K562 (cell line): ENCODE data around the gene ANKRD44. TPM values are rescaled to one million over a fixed set of nuclear protein-coding genes. Genes with fewer than 3 reads are reported as not detected.

Source experiments
- ATAC-seq: fragments of 200-7000 bp; cut with Tn5 transposase; 3 replicates; pipeline ENCODE4 v1.9.1; 2020; ENCODE audit warnings: moderate library complexity
- BruUV-seq: library from RNA; stranded (reverse); fragments of 400-500 nt; replicated peaks from 2 replicates; lab custom pipeline; 2021; lab: Mats Ljungman, UMichigan
- CTCF ChIA-PET: fragments of 300-600 bp; formaldehyde crosslinking; extraction: SDS; loops from one replicate; lab custom pipeline; 2021; ENCODE audit warnings: low intra/inter-chr PET ratio; lab: Yijun Ruan, JAX
- POLR2A ChIA-PET: fragments of 300-600, 350-650 bp; sonication (Branson Sonifier 250); formaldehyde crosslinking; extraction: SDS; loops from one replicate; lab custom pipeline; 2021; ENCODE audit warnings: antibody characterized with exemption, inconsistent platforms; lab: Yijun Ruan, JAX
- DNase-seq, 4 experiments: peaks; one replicate each; pipeline versions ENCODE4 v3.0.0 to v3.0.0-alpha.2; 2011 to 2018; ENCODE audit warnings: low spot score in 3 of 4, mixed read lengths in 3 of 4; ENCODE audit errors: extremely low read depth in 1 of 4
- FAIRE-seq: peaks from 2 replicates; lab custom pipeline; 2011; peaks lifted over from hg19 to GRCh38; lab: Jason Lieb, UNC
- H2AFZ ChIP-seq: 2 replicates; pipeline ENCODE4 v1.6.0; 2011; ENCODE audit warnings: low read depth, low read length, control low read depth, inconsistent platforms
- H3K27ac ChIP-seq: fragments of 200-600 bp; 3 replicates; pipeline ENCODE4 v1.8.0; 2011; ENCODE audit warnings: low read depth, mild to moderate bottlenecking, control low read depth, inconsistent platforms, low read length, moderate library complexity, mixed read lengths; ENCODE audit errors: extremely low read depth
- H3K27me3 ChIP-seq, 2 experiments: fragments of 300-600 bp in 1 of 2; 2 replicates in 1 of 2; 3 replicates in 1 of 2; pipeline versions ENCODE4 v1.6.0 to v1.8.0; 2011; ENCODE audit warnings: inconsistent platforms in 2 of 2, low read length in 2 of 2, mild to moderate bottlenecking in 1 of 2, mixed read lengths in 1 of 2, moderate library complexity in 1 of 2; ENCODE audit not compliant: control insufficient read depth in 2 of 2, insufficient read depth in 2 of 2
- H3K36me3 ChIP-seq: fragments of 300-600 bp; 3 replicates; pipeline ENCODE4 v1.8.0; 2011; ENCODE audit warnings: mild to moderate bottlenecking, low read length, inconsistent platforms; ENCODE audit not compliant: control insufficient read depth, insufficient read depth
- H3K4me1 ChIP-seq, 2 experiments: fragments of 200-600 bp in 1 of 2; replicated peaks in 1 of 2; 2 replicates in 1 of 2; 3 replicates in 1 of 2; pipeline versions ENCODE4 v1.5.1 to v1.8.0; 2011; ENCODE audit warnings: inconsistent platforms in 2 of 2, low read length in 2 of 2, mild to moderate bottlenecking in 1 of 2, mixed read lengths in 1 of 2, moderate library complexity in 1 of 2; ENCODE audit not compliant: control insufficient read depth in 2 of 2, insufficient read depth in 2 of 2
- H3K4me2 ChIP-seq: 2 replicates; pipeline ENCODE4 v1.6.1; 2011; ENCODE audit warnings: low read length, control low read depth, inconsistent platforms, mixed read lengths; ENCODE audit not compliant: insufficient read depth
- H3K4me3 ChIP-seq: fragments of 200-600 bp; sonication (generic), shearing (Covaris generic); 2 replicates; pipeline ENCODE4 v1.5.1; 2016; ENCODE audit warnings: control low read depth, inconsistent platforms
- H3K79me2 ChIP-seq: fragments of 200-600 bp; 3 replicates; pipeline ENCODE4 v1.8.0; 2011; ENCODE audit warnings: low read length, inconsistent platforms; ENCODE audit not compliant: control insufficient read depth, insufficient read depth
- H3K9ac ChIP-seq, 2 experiments: 2 replicates each; pipeline versions ENCODE4 v1.6.0 to v1.6.1; 2011; ENCODE audit warnings: low read depth in 2 of 2, low read length in 2 of 2, control low read depth in 1 of 2, inconsistent platforms in 1 of 2, mild to moderate bottlenecking in 1 of 2, mixed read lengths in 1 of 2; ENCODE audit not compliant: insufficient read depth in 1 of 2
- H3K9me1 ChIP-seq: one replicate; pipeline ENCODE4 v1.6.0; 2011; ENCODE audit warnings: inconsistent platforms, mild to moderate bottlenecking, low read length, moderate library complexity; ENCODE audit not compliant: control insufficient read depth, insufficient read depth
- H3K9me3 ChIP-seq: replicated peaks from 2 replicates; pipeline ENCODE4 v1.5.1; 2011; ENCODE audit warnings: low read depth, low read length, inconsistent platforms; ENCODE audit not compliant: control insufficient read depth, insufficient read depth
- H4K20me1 ChIP-seq: replicated peaks from 2 replicates; pipeline ENCODE4 v1.6.1; 2011; ENCODE audit warnings: low read length, inconsistent platforms, mixed read lengths; ENCODE audit not compliant: control insufficient read depth, insufficient read depth
- FIP1L1 ChIP-seq: fragments of 200-400 bp; formaldehyde crosslinking; IDR thresholded peaks from 2 replicates; pipeline ENCODE4 v1.6.1; 2018; ENCODE audit warnings: mild to moderate bottlenecking, low read depth, low read length; ENCODE audit not compliant: poor library complexity, severe bottlenecking
- HSF4 ChIP-seq: fragments of 250-450 bp; sonication (Bioruptor Pico); IDR thresholded peaks from 2 replicates; pipeline ENCODE4 v2.1.2; 2022; ENCODE audit warnings: mild to moderate bottlenecking, moderate library complexity, borderline replicate concordance
- PHB ChIP-seq: fragments of 250-450 bp; sonication (Bioruptor Pico); IDR thresholded peaks from 2 replicates; pipeline ENCODE4 v1.5.0; 2021
- ZNF174 ChIP-seq: fragments of 250-450 bp; sonication (Bioruptor Pico); IDR thresholded peaks from 2 replicates; pipeline ENCODE4 v1.4.0; 2020; ENCODE audit warnings: mild to moderate bottlenecking
- WGBS: fragments of 100-300 bp; shearing (Covaris generic); methylation state at CpG from one replicate; pipeline ENCODE4 v1.1.6; 2016; ENCODE audit warnings: low coverage, mixed read lengths; ENCODE audit not compliant: insufficient coverage; ENCODE audit errors: missing lambda C conversion rate; 5-methylcytosine and 5-hydroxymethylcytosine counted together
- in situ Hi-C: fragments of 300-500 bp; cut with MboI; formaldehyde crosslinking; loops from 4 replicates; pipeline ENCODE4 v1.15.0; 2018; ENCODE audit warnings: inconsistent platforms, mixed read lengths
- intact Hi-C: fragments of 100-400 bp; cut with micrococcal nuclease; formaldehyde crosslinking; loops from 2 replicates; pipeline ENCODE4 v1.14.2; 2022
- polyA plus RNA-seq, 8 experiments: library from polyadenylated mRNA; depleted of rRNA in 4 of 8; stranded (reverse) in 5 of 8; unstranded in 3 of 8; fragments of >200 nt; fragmentation: Nextera tagmentation in 2 of 8; fragmentation: Illumina TruSeq in 1 of 8; extraction: Ambion mirVana in 2 of 8; extraction: Trizol in 1 of 8; gene quantifications; 2 replicates each; pipeline versions ENCODE4 v1.2.1 to v1.2.3, GENCODE V29; 2011 to 2014; ENCODE audit warnings: inconsistent platforms in 1 of 8, missing spikeins in 1 of 8
- total RNA-seq, 7 experiments: library from RNA; depleted of rRNA in 6 of 7; stranded (reverse); fragments of >200 nt in 6 of 7; fragmentation: Illumina TruSeq in 2 of 7; extraction: Trizol in 2 of 7; gene quantifications; 2 replicates each; pipeline versions ENCODE4 v1.2.1 to v1.2.3, GENCODE V29; 2011 to 2021; ENCODE audit warnings: low replicate concordance in 1 of 7
- TF ChIP-seq, protein P1 (sequence below): fragments of 450-650 bp; IDR thresholded peaks from 2 replicates; pipeline ENCODE4 v1.6.1; 2018; ENCODE audit warnings: mild to moderate bottlenecking, low read depth; ENCODE audit not compliant: partially characterized antibody

Gene ANKRD44
- total and polyA plus RNA-seq, 9 of the 15 experiments (the other 6 are each of a cell fraction or from before 2014, with no cell fraction given), result 0.03 to 0.64 (median 0.07) TPM; not detected in 3

- Histone ChIP-seq H2AFZ (no peak overlapping the region), H3K9ac (no peak overlapping the region), H3K4me1 (no peaks in the 10 kb centered on the region), H3K27ac (no peak overlapping the region), H3K9me1 (no peaks in the 10 kb centered on the region), H4K20me1 (no peaks in the 10 kb centered on the region), H3K4me2 (no peak overlapping the region), H3K9me3 (no peaks in the 10 kb centered on the region), H3K4me3 (no peak overlapping the region), H3K36me3 (no peaks in the 10 kb centered on the region), H3K27me3 (no peaks in the 10 kb centered on the region), H3K79me2 (no peaks in the 10 kb centered on the region)
- no peak for FAIRE-seq
- TF ChIP-seq, protein P1, sequence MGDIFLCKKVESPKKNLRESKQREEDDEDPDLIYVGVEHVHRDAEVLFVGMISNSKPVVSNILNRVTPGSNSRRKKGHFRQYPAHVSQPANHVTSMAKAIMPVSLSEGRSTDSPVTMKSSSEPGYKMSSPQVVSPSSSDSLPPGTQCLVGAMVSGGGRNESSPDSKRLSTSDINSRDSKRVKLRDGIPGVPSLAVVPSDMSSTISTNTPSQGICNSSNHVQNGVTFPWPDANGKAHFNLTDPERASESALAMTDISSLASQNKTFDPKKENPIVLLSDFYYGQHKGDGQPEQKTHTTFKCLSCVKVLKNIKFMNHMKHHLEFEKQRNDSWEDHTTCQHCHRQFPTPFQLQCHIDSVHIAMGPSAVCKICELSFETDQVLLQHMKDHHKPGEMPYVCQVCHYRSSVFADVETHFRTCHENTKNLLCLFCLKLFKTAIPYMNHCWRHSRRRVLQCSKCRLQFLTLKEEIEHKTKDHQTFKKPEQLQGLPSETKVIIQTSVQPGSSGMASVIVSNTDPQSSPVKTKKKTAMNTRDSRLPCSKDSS, result no peak
- TF ChIP-seq PHB (CRISPR knock-in tag), result no peak
- no peak for TF ChIP-seq HSF4 (CRISPR knock-in tag)
- no peak for TF ChIP-seq FIP1L1
- TF ChIP-seq ZNF174 (CRISPR knock-in tag), result no peak
- ATAC-seq, result no peak
- no TSS peak for BruUV-seq
- ChIA-PET POLR2A (no interaction called here), CTCF (no interaction called here)
- intact Hi-C loops, result loop anchor here (10.0 kb wide), 1 partner anchor 301 kb away; no protein-coding TSS in a partner anchor
- no peak for DNase-seq
- in situ Hi-C loops, result no loop called here
- 0% methylated on average over 1 of the region's 1 CpG for WGBS
Observed at GRCh38 chr2:197073701-197074433, 236.7 kb downstream of the ANKRD44 start.
